Smooth muscle cell (in vitro differentiated cells): ENCODE data around the gene SLC22A16. TPM values are rescaled to one million over a fixed set of nuclear protein-coding genes. Genes with fewer than 3 reads are reported as not detected.
"Not testable (repeated sequence)": the region's sequence is repeated elsewhere in the genome, so short reads cannot be mapped to it uniquely, and the experiment has no call there.

Experiments
- DNase-seq: peaks from one replicate; lab custom pipeline; 2025; ENCODE audit not compliant: unreplicated experiment; lab: John Stamatoyannopoulos, UW
- H2AFZ ChIP-seq: fragments of 200-600 bp; sonication (generic); 2 replicates; pipeline ENCODE4 v1.6.0; 2016; ENCODE audit warnings: antibody characterized with exemption, low read depth, mild to moderate bottlenecking
- H3F3A ChIP-seq: fragments of 200-600 bp; sonication (generic); 2 replicates; pipeline ENCODE4 v1.6.0; 2017; ENCODE audit warnings: antibody characterized with exemption, low read depth
- H3K27ac ChIP-seq: fragments of 200-600 bp; sonication (generic); 2 replicates; pipeline ENCODE4 v1.5.1; 2016; ENCODE audit warnings: low read depth, mild to moderate bottlenecking
- H3K27me3 ChIP-seq: fragments of 200-600 bp; sonication (generic); 2 replicates; pipeline ENCODE4 v1.6.1; 2016; ENCODE audit warnings: low read depth, mild to moderate bottlenecking
- H3K36me3 ChIP-seq: fragments of 200-600 bp; sonication (generic); 2 replicates; pipeline ENCODE4 v1.5.1; 2016; ENCODE audit warnings: low read depth
- H3K4me1 ChIP-seq: fragments of 200-600 bp; sonication (generic); 2 replicates; pipeline ENCODE4 v1.5.1; 2016; ENCODE audit warnings: low read depth
- H3K4me2 ChIP-seq: fragments of 200-600 bp; sonication (generic); 2 replicates; pipeline ENCODE4 v1.6.0; 2016; ENCODE audit warnings: mild to moderate bottlenecking
- H3K4me3 ChIP-seq: fragments of 200-600 bp; sonication (generic); 2 replicates; pipeline ENCODE4 v1.5.1; 2016; ENCODE audit warnings: mild to moderate bottlenecking
- H3K79me2 ChIP-seq: fragments of 200-600 bp; sonication (generic); 2 replicates; pipeline ENCODE4 v1.6.0; 2016; ENCODE audit warnings: low read depth, mild to moderate bottlenecking
- H3K9ac ChIP-seq: fragments of 200-600 bp; sonication (generic); 2 replicates; pipeline ENCODE4 v1.6.0; 2016; ENCODE audit warnings: low read depth
- H3K9me3 ChIP-seq: fragments of 200-600 bp; sonication (generic); replicated peaks from 2 replicates; pipeline ENCODE4 v1.5.1; 2016; ENCODE audit warnings: low read depth
- H4K20me1 ChIP-seq: fragments of 200-600 bp; sonication (generic); 2 replicates; pipeline ENCODE4 v1.6.0; 2016; ENCODE audit warnings: low read depth
- CTCF ChIP-seq: fragments of 200-600 bp; sonication (generic); IDR thresholded peaks from 2 replicates; pipeline ENCODE4 v1.5.1; 2017; ENCODE audit warnings: borderline replicate concordance, mild to moderate bottlenecking, antibody characterized with exemption; ENCODE audit not compliant: insufficient read depth, poor library complexity, severe bottlenecking
- WGBS: methylation state at CpG from one replicate; pipeline ENCODE4 v1.1.7; 2016; ENCODE audit warnings: low lambda C conversion rate; 5-methylcytosine and 5-hydroxymethylcytosine counted together
- polyA plus RNA-seq: library from polyadenylated mRNA; unstranded; fragments of >200 nt; fragmentation: Nextera tagmentation; extraction: Ambion mirVana; gene quantifications from 2 replicates; pipeline ENCODE4 v1.2.1, GENCODE V29; 2016
- total RNA-seq: library from RNA; depleted of rRNA; stranded (reverse); fragments of >200 nt; gene quantifications from 2 replicates; pipeline ENCODE4 v1.2.3, GENCODE V29; 2014

The SLC22A16 gene
- total and polyA plus RNA-seq, 2 experiments from 2014 or later = not detected

- H3F3A ChIP-seq = no peaks in the 10 kb centered on the region
- 96% methylated on average over 6 of the region's 6 CpGs for WGBS
- H4K20me1 ChIP-seq = no peaks in the 10 kb centered on the region
- H3K79me2 ChIP-seq = no peaks in the 10 kb centered on the region
- TF ChIP-seq CTCF = no peak
- no peak overlapping the region for H3K27ac ChIP-seq
- H3K4me3 ChIP-seq = no peak overlapping the region
- H3K9ac ChIP-seq = no peak overlapping the region
- peaks cover 6% of the 10 kb centered on the region for H3K4me1 ChIP-seq
- H2AFZ ChIP-seq = no peak overlapping the region
- no peaks in the 10 kb centered on the region for H3K9me3 ChIP-seq
- H3K36me3 ChIP-seq = no peaks in the 10 kb centered on the region
- no peaks in the 10 kb centered on the region for H3K27me3 ChIP-seq
- no peak overlapping the region for H3K4me2 ChIP-seq
- DNase-seq = no peak
These were observed 12.3 kb upstream of the SLC22A16 start for GRCh38 chr6:110488606-110489190.

DNA sequence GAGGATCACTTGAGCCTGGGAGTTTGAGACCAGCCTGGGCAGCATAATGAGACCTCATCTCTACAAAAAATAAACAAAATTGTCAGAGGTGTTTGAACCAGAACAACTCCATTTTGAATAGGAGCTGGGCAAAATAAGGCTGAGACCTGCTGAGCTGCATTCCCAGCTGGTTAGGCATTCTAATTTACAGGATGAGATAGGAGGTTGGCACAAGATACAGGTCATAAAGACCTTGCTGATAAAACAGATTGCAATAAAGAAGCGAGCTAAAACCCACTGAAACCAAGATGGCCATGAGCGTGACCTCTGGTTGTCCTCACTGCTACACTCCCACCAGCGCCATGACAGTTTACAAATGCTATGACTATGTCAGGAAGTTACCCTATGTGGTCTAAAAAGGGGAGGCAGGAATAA, 11.6 kb upstream of the SLC22A16 start:
- H3K9ac ChIP-seq, H3F3A ChIP-seq, H3K4me3 ChIP-seq, DNase-seq, H3K4me2 ChIP-seq, H3K36me3 ChIP-seq, H2AFZ ChIP-seq, H3K27me3 ChIP-seq, H3K79me2 ChIP-seq, H3K4me1 ChIP-seq, H4K20me1 ChIP-seq, H3K9me3 ChIP-seq, H3K27ac ChIP-seq: not testable (repeated sequence)
- WGBS = 95% methylated on average over 3 of the region's 3 CpGs

- Histone ChIP-seq H3K4me1 (peaks cover 2% of the 10 kb centered on the region), H3K9me3 (no peaks in the 10 kb centered on the region), H4K20me1 (no peaks in the 10 kb centered on the region), H3K9ac (no peak overlapping the region), H3K27me3 (no peaks in the 10 kb centered on the region), H2AFZ (no peak overlapping the region), H3K36me3 (no peaks in the 10 kb centered on the region), H3K79me2 (no peaks in the 10 kb centered on the region), H3K4me2 (no peak overlapping the region), H3K27ac (no peak overlapping the region), H3F3A (no peaks in the 10 kb centered on the region), H3K4me3 (no peak overlapping the region)
- DNase-seq = no peak
- 63% methylated on average over 1 of the region's 1 CpG for WGBS
- TF ChIP-seq CTCF = no peak
These were observed 10.3 kb upstream of the SLC22A16 start for GRCh38 chr6:110486756-110487155.

GRCh38 chr6:110485491-110485890, 9.1 kb upstream of the SLC22A16 start:
- H3K36me3 ChIP-seq = no peaks in the 10 kb centered on the region
- no peak overlapping the region for H3K9ac ChIP-seq
- H3K79me2 ChIP-seq = no peaks in the 10 kb centered on the region
- no peaks in the 10 kb centered on the region for H3K9me3 ChIP-seq
- 76% methylated on average over 5 of the region's 5 CpGs for WGBS
- H3K4me2 ChIP-seq = no peak overlapping the region
- no peaks in the 10 kb centered on the region for H3K4me1 ChIP-seq
- H3F3A ChIP-seq = no peaks in the 10 kb centered on the region
- no peak overlapping the region for H2AFZ ChIP-seq
- H4K20me1 ChIP-seq = no peaks in the 10 kb centered on the region
- H3K27ac ChIP-seq = no peak overlapping the region
- no peak for DNase-seq
- H3K4me3 ChIP-seq = no peak overlapping the region
- H3K27me3 ChIP-seq = no peaks in the 10 kb centered on the region
- no peak for TF ChIP-seq CTCF
